ENCODE measurements around the gene XBP1.
"Not testable (repeated sequence)": the region's sequence is repeated elsewhere in the genome, so short reads cannot be mapped to it uniquely, and the experiment has no call there.

XBP1 gene

GRCh38 chr22:28762000-28762399, 38.4 kb downstream of the XBP1 start:
- not testable (repeated sequence) for H3K27ac ChIP-seq, H3K4me3 ChIP-seq

GRCh38 chr22:28761449-28761755, 39.0 kb downstream of the XBP1 start:
- Histone ChIP-seq H3K27ac (no peak overlapping the region), H3K4me3 (no peak overlapping the region)

GRCh38 chr22:28759861-28760560, 40.4 kb downstream of the XBP1 start:
- Histone ChIP-seq H3K4me3 (no peak overlapping the region), H3K27ac (peak overlapping the region in 1 of 21 experiments; percentile 23)

GRCh38 chr22:28754512-28754911, 45.9 kb downstream of the XBP1 start:
- H3K4me3 ChIP-seq, H3K27ac ChIP-seq: not testable (repeated sequence)

GRCh38 chr22:28750471-28750881, 49.9 kb downstream of the XBP1 start:
- H3K4me3 ChIP-seq: no peak overlapping the region
- no peak overlapping the region for H3K27ac ChIP-seq

All from skin epidermis (tissue), 12 donors.